Measurements from ENCODE around the gene GAS5. TPM values are rescaled to one million over a fixed set of nuclear protein-coding genes. Genes with fewer than 3 reads are reported as not detected.

Gene GAS5
- total and polyA plus RNA-seq, 2 of the 8 experiments (the other 6 are each of a cell fraction or from before 2014, with no cell fraction given) = 799 to 1,238 TPM

- Histone ChIP-seq H3K36me3 (ENCODE audit: control insufficient read depth in 2 of 4, insufficient read depth in 4 of 4, low read length in 3 of 4) (peaks cover 5 to 42% (median 16%) of the 10 kb centered on the region in 4 experiments; a peak in 7 of 8 replicates), H2BK5ac (ENCODE audit: low read depth, low read length) (no peak overlapping the region), H4K20me1 (replicated peaks in 1 of 2; ENCODE audit: control insufficient read depth in 1 of 2, insufficient read depth in 2 of 2, low read length in 2 of 2) (peaks cover 0 to 1% of the 10 kb centered on the region in 2 experiments), H4K8ac (ENCODE audit: extremely low read depth, insufficient read depth, low read length) (no peak overlapping the region), H3K9me3 (ENCODE audit: insufficient read depth in 2 of 2, low read depth in 1 of 2, low read length in 1 of 2) (no peaks in the 10 kb centered on the region), H3K79me2 (ENCODE audit: control insufficient read depth in 1 of 2, insufficient read depth in 2 of 2, low read length in 2 of 2) (no peaks in the 10 kb centered on the region), H2BK20ac (ENCODE audit: low read length) (no peak overlapping the region), H3K4me1 (replicated peaks in 1 of 4; ENCODE audit: control insufficient read depth in 3 of 4, insufficient read depth in 4 of 4, low read length in 3 of 4) (peaks cover 0 to 9% (median 4%) of the 10 kb centered on the region in 4 experiments; a peak in 5 of 7 replicates), H3K18ac (ENCODE audit: extremely low read depth, low read length) (no peak overlapping the region), H3K4me3 (ENCODE audit: extremely low read depth in 1 of 4, insufficient read depth in 2 of 4, low read depth in 3 of 4, low read length in 4 of 4) (no peak overlapping the region), H3K4ac (replicated peaks; ENCODE audit: insufficient read length, low read depth, low read length) (no peak overlapping the region), H2AK5ac (ENCODE audit: low read depth, low read length) (no peak overlapping the region), H3K56ac (replicated peaks; ENCODE audit: insufficient read length, low read depth, low read length) (no peak overlapping the region), H2BK15ac (ENCODE audit: low read length) (no peak overlapping the region), H3K27me3 (replicated peaks in 1 of 4; ENCODE audit: control insufficient read depth in 3 of 4, extremely low read depth in 1 of 4, insufficient read depth in 3 of 4, low read length in 3 of 4) (no peaks in the 10 kb centered on the region), H3K23ac (ENCODE audit: insufficient read length) (no peak overlapping the region), H2AFZ (ENCODE audit: low read length) (no peak overlapping the region), H4K5ac (ENCODE audit: insufficient read length, low read depth, low read length) (no peak overlapping the region), H2BK12ac (ENCODE audit: low read depth, low read length) (no peak overlapping the region), H3K79me1 (ENCODE audit: low read depth, low read length) (no peaks in the 10 kb centered on the region), H2BK120ac (replicated peaks; ENCODE audit: low read depth, low read length) (no peak overlapping the region), H3K23me2 (ENCODE audit: low read depth, low read length) (no peaks in the 10 kb centered on the region), H3K14ac (ENCODE audit: insufficient read length) (no peak overlapping the region), H4K91ac (replicated peaks; ENCODE audit: insufficient read length, low read length) (no peak overlapping the region), H3K4me2 (ENCODE audit: insufficient read depth in 1 of 2, low read depth in 2 of 2, low read length in 2 of 2) (no peak overlapping the region), H3K27ac (ENCODE audit: low read depth, low read length) (no peak overlapping the region), H3K9ac (replicated peaks in 1 of 4; ENCODE audit: extremely low read depth in 1 of 4, low read depth in 3 of 4, low read length in 3 of 4) (no peak overlapping the region)
- CTCF ChIA-PET (ENCODE audit: partially characterized antibody) = interaction anchor here (0.6 to 1.8 kb wide), 6 partner anchors 8 to 1873 kb away, joined by 3 to 4 read pairs (median 3); no protein-coding TSS in a partner anchor
- FAIRE-seq = no peak
- 85% methylated on average over 4 of the region's 4 CpGs; no CpG with 5 or more reads in 1 of the 2 experiments for whole genome bisulfite sequencing, 2 experiments (ENCODE audit: extremely low coverage in 1 of 2, insufficient coverage in 1 of 2, insufficient read length in 1 of 2, insufficient replicate concordance in 2 of 2, low coverage in 1 of 2, low lambda C conversion rate in 2 of 2, missing lambda C conversion rate in 1 of 2)
- POLR2A ChIA-PET (ENCODE audit: partially characterized antibody) = interaction anchor here (0.6 to 17.5 kb wide), 5 partner anchors 8 to 338 kb away, joined by 3 to 475 read pairs (median 6); partner anchors contain the start of genes GAS5 and ZBTB37
- DNase-seq (ENCODE audit: low read depth in 1 of 2, low spot score in 2 of 2) = no peak
- no peak for TF ChIP-seq SP4 (IDR thresholded peaks at IDR 0.05; ENCODE audit: low read length)
- no peak for TF ChIP-seq ASH2L (IDR thresholded peaks at IDR 0.05; ENCODE audit: low read length)
- no peak for TF ChIP-seq SUZ12 (IDR thresholded peaks at IDR 0.05; ENCODE audit: low read length)
- no peak for TF ChIP-seq NANOG (IDR thresholded peaks at IDR 0.05; ENCODE audit: insufficient read depth, low read depth, low read length, poor library complexity, severe bottlenecking)
- no peak for TF ChIP-seq POLR2AphosphoS5 (IDR thresholded peaks at IDR 0.05; ENCODE audit: low read depth, low read length)
- TF ChIP-seq BRCA1 (IDR thresholded peaks at IDR 0.05; ENCODE audit: low read depth, low read length) = no peak
- no peak for TF ChIP-seq TBP (IDR thresholded peaks at IDR 0.05; ENCODE audit: low read depth, low read length)
- TF ChIP-seq CBX5 (IDR thresholded peaks at IDR 0.05; ENCODE audit: low read depth, low read length) = no peak
- no peak for TF ChIP-seq RBBP5 (IDR thresholded peaks at IDR 0.05; ENCODE audit: borderline replicate concordance, low read depth, low read length)
- no peak for TF ChIP-seq CEBPB (IDR thresholded peaks at IDR 0.05; ENCODE audit: low read depth, low read length)
- no peak for TF ChIP-seq JUND (IDR thresholded peaks at IDR 0.05; ENCODE audit: low read length)
- TF ChIP-seq TCF12 (IDR thresholded peaks at IDR 0.05; ENCODE audit: low read depth, low read length) = no peak
- no peak for TF ChIP-seq RAD21 (IDR thresholded peaks at IDR 0.05 in 1 of 2, conservative IDR thresholded peaks at IDR 0.05 in 1 of 2; ENCODE audit: low read depth in 2 of 2, low read length in 2 of 2)
- TF ChIP-seq ZNF274 (IDR thresholded peaks at IDR 0.05; ENCODE audit: borderline replicate concordance, extremely low read depth, low read length) = no peak
- no peak for TF ChIP-seq NRF1 (IDR thresholded peaks at IDR 0.05; ENCODE audit: low read depth, low read length)
Observed at GRCh38 chr1:173852105-173852504, 15.7 kb downstream of the GAS5 start.
